GM21381 (cell line): ENCODE measurements around the gene SYNPO2L.
"Not testable (repeated sequence)": the region's sequence is repeated elsewhere in the genome, so short reads cannot be mapped to it uniquely, and the experiment has no call there.

Experiments
- ATAC-seq: cut with Tn5 transposase; IDR thresholded peaks from one replicate; pipeline ENCODE4 v1.9.1; 2021; ENCODE audit warnings: mild to moderate bottlenecking, moderate library complexity; ENCODE audit not compliant: unreplicated experiment

Gene SYNPO2L

DNA sequence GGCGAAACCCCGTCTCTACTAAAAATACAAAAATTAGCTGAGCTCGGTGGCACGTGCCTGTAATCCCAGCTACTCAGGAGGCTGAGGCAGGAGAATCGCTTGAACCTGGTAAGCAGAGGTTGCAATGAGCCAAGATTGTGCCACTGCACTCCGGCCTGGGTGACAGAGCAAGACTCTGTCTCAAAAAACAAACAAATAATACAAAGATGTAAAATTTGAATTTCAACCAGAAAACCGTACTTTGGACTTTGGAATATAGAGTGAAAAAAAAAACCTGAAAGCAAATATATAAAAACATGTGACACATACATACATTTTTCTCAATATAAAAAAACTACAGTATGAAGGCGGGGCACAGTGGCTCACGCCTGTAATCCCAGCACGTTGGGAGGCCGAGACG lies 34.9 kb downstream of the SYNPO2L start:
- not testable (repeated sequence) for ATAC-seq

DNA sequence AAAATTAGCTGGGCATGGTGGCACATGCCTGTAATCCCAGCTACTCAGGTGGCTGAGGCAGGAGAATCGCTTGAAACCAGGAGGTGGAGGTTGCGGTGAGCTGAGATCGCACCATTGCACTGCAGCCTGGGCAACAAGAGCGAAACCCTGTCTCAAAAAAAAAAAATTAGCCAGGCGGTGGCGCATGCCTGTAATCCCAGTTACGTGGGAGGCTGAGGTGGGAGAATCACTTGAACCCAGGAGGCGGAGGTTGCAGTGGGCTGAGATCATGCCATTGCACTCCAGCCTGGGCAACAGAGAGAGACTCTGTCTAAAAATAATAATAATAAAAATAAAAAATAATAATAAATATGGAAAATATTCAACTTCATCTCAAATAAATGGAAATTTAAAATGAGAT lies 38.7 kb downstream of the SYNPO2L start:
- ATAC-seq = not testable (repeated sequence)

DNA sequence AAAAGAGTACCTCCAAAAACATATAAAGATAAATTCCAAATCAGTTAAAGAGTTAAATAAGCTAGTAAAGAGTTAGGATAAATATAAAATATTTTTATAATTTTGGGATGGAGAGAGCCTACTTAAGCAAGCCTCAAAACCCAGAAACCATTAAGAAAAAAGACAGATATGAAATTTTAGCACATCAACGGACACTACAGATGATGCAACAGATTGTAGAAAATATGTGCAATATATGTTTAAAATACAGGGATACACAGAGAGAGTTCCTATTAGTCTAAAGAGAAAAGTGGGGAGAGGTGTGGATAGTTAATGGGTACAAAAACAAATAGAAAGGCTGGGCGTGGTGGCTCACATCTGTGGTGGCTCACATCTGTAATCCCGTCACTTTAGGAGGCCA lies 41.1 kb downstream of the SYNPO2L start:
- ATAC-seq = no peak

DNA sequence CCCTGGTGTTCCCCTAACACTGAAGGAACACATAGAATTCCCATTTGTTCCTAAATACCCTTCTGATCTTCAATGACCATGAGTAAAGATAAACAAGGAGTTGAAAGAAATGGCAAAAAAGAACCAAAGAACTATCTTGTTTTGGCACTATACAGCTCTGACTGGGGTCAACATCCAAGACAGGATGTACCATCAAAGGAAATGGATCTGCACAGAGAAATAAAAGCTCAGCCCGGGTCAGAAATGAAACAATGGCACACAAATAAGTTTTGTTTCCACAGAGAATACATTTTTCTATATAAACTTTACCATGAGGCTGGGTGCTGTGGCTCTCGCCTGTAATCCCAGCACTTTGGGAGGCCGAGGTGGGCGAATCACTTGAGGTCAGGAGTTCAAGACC lies 46.7 kb downstream of the SYNPO2L start:
- ATAC-seq = no peak

DNA sequence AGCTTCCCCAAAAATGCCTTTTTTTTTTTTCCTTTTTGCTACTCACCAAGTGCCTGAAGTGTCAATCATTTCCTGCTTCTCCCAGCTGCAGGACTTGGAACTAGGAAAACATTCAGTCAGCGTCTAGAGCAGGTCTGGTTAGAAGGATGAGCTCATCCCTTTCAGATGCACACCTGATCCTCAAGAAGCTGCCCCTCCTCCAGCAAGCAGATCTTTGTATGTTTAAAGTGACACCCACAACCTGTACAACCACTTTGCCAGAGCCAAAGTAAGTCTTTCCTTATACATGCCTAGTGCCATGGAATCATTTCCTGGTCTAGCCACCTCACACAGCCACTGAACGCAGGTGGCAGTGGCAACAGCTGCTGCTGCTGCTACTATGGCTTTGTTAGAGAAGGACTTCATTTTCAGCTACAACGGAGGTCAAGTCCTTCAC lies 54.3 kb downstream of the SYNPO2L start:
- no peak for ATAC-seq

DNA sequence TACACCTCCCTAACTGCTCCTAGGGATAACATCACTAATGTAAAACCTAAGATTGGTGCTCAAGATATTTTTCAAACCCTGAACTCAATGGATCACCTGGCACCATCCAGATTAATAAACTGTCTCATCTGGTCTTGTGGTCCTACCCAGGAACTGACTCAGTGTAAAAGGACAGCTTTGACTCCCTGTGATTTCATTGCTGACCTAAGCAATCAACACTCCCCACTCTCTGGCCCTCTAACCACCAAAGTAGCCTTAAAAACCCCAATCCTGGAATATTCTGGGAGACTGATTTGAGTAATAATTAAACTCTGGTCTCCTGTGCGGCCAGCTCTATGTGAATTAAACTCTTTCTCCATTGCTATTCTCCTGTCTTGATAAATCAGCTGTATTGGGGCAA lies 58.5 kb downstream of the SYNPO2L start:
- no peak for ATAC-seq
